ENCODE data around the gene HOOK1.

The HOOK1 gene

DNA sequence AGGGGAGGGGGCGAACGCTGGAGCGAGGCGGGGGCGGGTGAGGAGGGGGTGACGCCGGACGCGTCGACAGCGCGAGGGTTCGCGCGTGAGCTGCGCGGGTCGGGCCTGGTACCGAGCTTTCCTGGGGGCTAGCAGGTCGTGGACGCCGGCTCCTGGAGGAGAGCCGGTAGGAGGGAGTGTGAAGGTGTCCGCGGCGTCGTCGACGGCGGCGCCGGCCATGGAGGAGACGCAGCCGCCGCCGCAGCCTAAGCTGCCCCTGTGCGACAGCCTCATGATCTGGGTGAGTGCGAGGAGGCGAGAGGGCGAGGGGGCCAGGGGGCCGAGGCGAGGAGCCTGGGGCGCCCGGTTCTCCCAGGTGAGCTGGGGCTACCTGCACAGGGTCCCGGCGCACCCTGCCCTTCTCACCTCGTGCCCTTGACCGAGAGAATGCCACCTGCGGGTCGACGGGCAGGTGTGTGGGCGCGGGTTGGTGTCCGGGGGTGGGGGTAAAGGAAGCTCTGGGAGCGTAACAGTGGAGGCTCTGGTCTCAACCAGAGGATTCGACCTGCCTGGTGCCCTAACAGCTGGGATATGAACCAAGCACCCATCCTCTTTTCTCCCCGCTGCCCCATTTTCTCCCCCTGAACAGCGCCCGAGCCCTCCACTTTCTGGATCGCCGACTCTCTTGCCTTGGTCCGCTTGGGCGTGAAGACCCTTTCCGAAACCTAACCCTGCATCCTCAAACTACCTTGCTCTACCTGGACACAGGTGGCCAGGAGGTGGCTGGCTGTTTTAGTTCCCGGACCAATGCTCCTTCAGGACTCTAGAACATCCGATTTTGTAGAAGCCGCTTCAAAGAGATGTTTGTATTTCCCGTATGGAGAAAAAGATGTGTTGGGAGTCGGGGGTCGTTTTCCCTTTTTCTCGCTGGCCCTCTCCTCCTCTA is at the start of gene HOOK1:
HOOK1 (plus strand) TSS at position 49 of the 925 bp plus-strand sequence; CDS start at position 218, 169 bp downstream.
- in situ Hi-C loops (cut with HindIII; ENCODE audit: low sequenced_read_pairs), result no loop called here

DNA sequence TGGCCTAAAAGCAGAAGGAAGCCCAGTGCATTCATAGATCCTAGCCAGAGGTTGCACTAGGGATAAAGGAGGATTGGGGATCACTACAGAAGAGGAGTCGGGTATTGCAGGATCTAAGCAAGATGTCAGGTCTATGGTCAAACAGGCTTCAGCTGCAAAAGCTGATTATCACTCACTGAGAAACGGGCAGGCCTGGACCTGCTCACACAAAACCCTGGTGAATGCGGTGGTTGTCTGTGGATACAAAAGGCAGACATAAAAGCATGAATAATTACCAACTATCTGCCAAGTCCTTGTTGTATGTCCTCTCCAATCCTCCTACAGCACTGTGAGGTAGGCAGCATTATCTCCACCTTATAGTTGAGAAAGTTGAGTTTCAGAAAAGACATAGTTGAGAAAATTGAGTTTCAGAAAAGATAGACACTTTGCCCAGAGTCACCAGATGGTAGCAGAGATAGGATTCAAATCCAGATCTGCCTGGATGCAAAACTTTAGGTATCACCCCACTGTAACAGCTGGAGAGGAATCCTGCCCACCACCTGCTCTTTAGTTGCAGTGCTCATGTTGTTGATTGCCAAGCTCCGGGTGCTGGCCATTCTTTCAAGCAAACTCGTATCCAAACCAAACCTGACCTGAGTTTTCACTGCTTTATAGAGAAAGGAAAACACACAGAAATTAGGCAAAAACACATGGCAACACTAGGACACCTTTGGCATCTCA is 49.6 kb upstream of the HOOK1 start:
- in situ Hi-C loops (cut with HindIII; ENCODE audit: low sequenced_read_pairs), result no loop called here

DNA sequence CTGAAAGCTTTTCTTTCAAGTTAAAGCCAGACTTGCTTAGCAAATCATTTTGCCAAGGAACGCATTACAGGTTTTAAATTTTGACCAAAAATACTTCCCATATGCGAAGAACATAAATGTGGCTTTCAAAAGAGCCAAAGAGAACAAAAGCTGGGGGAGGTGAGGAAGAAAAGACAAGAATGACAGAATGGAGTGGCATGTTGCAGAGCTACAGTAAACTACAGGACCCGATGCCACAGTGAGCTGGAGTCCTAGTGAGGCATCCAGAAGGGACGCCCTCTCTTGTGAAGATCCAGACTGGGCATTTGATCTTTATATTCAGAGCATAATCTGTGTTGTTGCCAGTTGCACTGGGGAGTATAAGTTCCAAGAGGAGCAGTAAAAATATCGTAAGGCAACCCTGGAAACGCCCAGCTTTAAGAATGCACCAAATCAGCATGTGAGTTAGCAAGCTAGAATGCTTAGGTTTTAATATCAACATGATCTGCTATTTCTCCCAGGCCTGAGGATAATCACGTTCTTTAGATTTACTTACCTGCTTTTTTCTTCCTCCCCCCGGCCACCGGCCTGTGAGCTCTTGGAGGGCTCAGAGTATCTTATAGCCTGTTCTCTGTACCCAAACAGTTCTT is 48.4 kb upstream of the HOOK1 start:
- in situ Hi-C loops (cut with HindIII; ENCODE audit: low sequenced_read_pairs), result no loop called here

DNA sequence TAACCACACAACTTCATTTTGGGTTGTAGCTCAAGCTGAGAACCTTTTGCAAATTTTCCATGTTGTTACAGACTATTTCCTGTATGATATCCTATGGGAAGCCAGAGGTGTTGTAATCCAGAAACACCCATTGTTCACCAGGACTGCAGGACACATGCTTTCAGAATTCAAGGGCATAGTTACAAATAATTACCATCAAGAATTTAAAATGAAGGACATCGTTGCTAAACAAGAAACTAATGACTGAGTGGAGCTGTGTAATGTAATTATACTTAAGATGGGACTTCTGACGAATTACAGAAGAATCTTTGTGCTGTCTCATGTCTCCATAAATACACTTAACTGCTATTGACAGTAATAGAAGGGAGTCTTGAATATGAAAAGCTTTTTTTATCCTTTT is 47.6 kb upstream of the HOOK1 start:
- in situ Hi-C loops (cut with HindIII; ENCODE audit: low sequenced_read_pairs), result no loop called here

DNA sequence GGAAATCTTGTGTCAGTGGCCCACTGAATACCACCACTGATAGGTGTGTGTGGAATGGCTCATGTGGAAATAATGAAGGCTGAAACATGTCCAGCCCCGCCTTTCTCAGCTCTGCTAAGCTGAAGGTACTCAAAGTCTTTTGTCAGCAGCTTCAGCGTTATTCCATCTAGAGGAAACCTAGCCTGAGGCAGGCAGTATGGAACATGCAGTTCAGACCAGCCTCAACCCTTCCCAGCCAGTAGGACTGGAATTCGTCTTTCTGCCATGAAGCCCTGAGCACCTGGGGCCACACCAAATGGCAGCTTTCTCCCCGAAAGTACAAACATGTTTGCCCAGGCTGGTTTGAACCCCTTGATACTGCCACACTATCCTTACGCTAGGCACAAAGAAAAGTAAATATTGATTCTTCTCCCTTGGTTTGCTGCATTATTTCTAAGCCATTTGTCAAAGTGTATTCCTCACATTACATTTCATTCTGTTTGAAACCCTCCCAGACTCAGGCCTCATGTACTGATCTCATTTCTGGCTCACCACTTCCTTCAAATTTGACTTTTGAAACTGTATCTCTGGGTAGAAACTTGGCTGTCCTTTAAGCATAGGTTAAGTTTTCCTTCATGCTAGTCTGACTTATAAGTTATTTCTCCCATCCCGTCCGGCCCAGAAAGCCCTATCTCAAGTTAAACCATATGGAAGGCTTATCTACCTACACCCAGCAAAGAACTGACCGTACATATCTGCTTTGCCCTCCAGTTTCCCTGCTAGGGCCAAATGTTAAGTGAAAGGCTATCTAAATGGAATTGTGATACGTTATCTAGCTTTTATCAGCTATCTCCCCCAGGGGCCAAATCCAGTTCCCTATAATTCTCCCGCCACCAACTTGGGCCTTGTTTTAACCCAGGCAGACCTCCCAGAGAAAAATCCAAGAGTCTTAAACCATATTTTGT is 45.7 kb upstream of the HOOK1 start:
- in situ Hi-C loops (cut with HindIII; ENCODE audit: low sequenced_read_pairs), result no loop called here

DNA sequence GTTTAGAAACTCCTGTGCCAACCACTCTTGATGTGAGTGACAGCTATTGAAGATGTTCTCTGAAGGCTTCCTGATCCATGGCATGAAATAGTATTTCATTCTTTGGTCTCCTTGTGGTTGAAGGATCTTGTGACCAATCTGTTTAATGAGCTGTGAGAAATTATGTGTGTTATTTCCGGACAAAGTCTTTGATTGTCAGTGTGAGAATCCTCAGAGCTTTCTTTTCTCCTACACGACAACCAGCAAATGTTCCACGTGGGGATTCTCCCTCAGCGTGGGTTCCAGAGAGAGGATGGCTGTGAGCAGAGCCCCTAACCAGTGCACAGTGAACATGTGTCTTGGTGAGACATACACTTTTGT is 45.0 kb upstream of the HOOK1 start:
- in situ Hi-C loops (cut with HindIII; ENCODE audit: low sequenced_read_pairs), result no loop called here

DNA sequence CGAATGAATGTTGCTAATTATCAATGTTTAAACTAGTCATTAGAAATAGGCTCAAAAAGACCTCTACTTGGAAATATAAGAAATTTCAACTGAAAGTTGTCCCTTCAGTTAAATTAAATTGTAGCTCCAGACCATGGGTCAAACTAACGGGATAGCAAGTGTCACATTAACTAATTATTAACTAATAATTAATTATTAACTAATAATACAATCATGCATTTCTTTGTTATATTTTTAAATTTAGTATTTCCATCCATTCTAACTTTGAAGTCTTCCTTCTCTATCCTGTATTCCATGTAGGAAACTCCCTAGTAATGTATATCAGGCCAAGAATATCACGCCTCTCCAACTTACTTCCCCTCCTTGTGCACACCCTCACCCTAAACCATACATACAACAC is 43.4 kb upstream of the HOOK1 start:
- in situ Hi-C loops (cut with HindIII; ENCODE audit: low sequenced_read_pairs), result no loop called here

DNA sequence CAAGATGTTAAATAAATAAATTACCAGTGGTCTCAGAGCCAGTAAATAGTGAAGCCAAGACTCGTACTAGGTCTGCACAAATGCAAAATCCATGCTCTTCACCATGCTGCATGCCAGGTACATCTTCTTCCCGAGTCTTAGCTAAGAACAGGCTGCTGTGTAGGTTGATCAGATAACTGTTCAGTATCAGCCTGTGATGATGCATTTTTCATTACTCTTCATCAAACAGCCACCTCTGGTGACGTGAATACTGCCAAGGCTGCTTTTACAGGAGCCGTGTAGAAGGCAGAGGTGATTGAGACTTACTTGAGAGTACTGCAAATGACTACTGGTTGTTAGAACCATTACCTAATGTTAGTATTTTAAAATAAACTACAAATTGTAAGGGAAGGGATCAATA is 39.3 kb upstream of the HOOK1 start:
- in situ Hi-C loops (cut with HindIII; ENCODE audit: low sequenced_read_pairs), result no loop called here

DNA sequence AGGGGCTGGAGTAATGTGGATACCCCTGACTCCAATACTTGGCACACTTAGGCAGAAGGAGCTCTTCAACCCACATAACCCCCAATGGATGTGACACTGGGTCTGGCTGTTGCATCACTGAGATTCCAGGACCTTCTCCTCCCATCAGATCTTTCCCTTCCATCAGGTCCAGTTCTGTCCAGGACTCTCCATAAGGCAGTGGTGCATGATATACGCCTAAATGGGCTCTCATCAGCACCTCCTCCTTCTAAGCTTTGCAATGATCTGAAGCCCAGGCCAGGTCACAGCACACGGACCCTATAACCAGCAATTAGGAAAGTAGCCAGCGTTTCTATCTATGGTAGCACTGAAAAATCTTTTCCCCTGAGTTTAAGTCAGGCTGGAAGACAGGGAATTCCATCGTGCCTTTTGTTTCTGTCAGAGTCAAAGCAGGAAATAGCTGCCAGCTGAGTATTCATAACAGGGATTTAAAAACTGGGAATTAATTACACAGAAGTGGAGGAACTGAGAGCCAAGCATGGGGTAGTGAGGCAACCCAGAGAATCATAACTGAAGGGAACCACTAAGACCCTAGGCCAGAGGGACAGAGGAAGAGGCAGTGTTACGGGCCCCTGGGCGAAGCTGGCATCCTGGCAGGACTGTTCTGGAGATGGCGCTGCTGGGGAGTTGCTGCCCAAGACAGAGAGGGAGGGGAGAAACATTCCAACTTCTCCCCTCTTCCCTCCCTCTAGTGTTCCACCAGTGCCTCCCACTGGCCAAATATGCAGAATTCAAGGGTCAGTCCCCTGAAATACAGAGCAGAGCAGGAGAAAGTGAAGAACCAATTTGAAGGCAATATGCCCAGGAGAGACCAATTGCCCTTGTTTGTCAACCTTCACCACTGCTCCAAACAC is 37.5 kb upstream of the HOOK1 start:
- in situ Hi-C loops (cut with HindIII; ENCODE audit: low sequenced_read_pairs), result no loop called here

DNA sequence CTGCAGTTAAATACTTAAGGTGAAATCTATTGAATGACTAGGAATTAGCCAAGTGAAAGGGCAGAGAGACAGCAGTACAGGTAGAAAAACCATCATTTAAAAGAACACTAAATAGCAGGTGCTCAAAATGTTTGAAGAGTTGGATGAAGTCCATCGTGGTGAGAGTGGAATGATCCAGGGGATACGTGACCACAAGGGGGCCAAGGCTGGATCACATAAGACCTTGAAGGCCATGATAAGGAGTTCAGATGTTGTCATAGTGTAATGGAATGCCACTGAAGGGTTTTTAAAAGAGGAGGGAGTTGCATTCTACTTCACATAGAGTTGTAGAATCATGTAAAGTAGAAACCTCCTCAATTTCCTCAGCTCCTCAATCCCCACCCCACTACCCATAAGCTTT is 34.8 kb upstream of the HOOK1 start:
- in situ Hi-C loops (cut with HindIII; ENCODE audit: low sequenced_read_pairs), result no loop called here

DNA sequence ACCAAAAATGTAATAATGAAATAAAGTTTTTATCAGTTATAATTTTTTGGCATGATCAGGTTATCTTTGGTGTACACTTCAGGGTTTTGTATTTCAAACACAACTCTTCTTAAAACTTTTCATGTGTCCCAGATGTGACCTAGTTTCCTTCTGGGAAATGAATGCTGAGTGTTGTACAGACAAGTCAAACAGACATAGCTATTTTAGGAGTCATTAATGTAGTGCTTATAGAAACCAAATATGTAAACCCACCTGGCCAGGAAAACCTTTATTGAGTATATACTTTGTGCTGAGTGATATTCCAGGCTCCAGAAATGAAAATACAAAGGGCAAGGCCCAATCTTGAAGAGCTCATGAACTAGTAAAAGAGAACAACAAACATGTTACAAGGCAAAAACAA is 25.9 kb upstream of the HOOK1 start:
- in situ Hi-C loops (cut with HindIII; ENCODE audit: low sequenced_read_pairs), result no loop called here

DNA sequence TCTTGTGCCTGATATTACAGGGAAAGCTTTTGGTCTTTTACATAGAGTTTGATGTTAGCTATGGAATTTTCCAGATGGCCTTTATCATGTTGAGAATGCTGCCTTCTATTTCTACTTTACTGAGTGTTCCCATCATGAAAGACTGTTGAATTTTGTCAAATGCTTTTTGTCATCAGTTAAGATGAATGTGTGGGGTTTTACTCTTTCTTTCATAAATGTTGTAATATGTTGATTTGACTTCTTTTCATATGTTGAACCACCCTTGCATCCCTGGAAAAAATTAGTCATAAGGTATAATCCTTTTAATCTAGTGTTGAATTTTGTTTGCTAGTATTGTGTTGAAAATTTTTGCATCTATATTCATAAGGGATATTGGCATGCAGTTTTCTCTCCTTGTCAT is 16.1 kb upstream of the HOOK1 start:
- in situ Hi-C loops (cut with HindIII; ENCODE audit: low sequenced_read_pairs), result no loop called here

DNA sequence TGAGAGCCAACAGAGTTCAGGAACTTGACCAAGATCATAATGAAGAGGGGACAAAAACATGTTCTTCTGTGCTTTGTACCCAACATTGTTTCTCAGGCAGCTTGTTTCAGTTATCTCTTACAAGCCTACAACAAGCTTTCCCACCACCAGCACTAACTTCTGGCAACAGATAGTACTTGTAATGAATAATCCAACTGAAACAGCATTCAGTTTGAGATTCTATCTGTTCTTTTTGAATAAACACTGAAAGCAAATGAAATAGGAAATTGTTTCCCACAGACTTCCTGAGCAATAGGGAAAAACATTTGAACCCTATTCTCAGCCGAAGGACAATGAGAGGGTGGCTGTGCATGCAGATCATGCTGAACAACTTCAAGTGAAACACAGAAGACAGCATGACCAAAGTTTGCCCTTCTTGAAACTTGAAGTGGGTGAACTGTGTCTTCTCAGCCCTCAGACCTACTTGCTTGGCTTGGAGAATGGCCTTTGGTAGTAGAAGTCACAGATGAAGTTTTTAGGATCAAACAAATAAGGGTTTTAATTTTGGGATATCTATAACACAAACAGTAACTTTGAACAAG is 11.2 kb upstream of the HOOK1 start:
- in situ Hi-C loops (cut with HindIII; ENCODE audit: low sequenced_read_pairs), result no loop called here

DNA sequence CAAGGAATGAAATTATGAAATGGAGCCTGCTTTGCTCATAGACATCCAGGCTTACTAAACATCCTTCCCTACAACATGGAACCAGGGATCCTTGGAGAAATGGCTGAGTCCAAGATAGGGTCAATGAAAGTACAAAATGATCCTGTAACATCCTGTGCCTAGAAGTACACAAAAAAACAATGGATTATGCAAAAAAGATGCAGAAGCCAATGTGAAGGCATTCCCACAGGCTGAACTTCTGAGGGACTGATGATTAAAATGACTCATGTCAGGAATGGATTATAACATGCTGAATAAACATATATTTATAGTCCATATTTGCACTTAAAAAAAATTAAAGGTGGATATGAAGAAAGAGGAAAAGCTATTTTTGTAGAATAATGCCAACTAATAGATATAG is 10.4 kb upstream of the HOOK1 start:
- in situ Hi-C loops (cut with HindIII; ENCODE audit: low sequenced_read_pairs), result no loop called here

DNA sequence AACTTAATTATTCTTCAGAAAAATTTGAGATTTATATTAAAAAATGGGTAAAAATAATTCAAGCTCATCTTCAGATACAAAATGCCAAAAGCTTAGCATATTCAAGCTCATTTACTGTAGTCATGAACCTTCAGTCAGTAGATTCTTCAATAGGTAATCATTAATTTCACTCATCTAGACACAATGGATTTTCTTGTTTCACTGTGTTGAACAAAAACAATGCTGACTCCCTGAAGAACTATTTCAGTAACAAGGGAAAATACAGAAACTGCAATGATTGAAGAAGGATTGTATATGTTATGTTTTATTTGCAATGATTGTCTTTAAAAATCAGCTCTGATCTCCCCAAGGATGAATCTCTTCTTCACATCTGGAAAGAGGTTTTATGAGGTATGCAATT is 9.2 kb upstream of the HOOK1 start:
- in situ Hi-C loops (cut with HindIII; ENCODE audit: low sequenced_read_pairs), result no loop called here

DNA sequence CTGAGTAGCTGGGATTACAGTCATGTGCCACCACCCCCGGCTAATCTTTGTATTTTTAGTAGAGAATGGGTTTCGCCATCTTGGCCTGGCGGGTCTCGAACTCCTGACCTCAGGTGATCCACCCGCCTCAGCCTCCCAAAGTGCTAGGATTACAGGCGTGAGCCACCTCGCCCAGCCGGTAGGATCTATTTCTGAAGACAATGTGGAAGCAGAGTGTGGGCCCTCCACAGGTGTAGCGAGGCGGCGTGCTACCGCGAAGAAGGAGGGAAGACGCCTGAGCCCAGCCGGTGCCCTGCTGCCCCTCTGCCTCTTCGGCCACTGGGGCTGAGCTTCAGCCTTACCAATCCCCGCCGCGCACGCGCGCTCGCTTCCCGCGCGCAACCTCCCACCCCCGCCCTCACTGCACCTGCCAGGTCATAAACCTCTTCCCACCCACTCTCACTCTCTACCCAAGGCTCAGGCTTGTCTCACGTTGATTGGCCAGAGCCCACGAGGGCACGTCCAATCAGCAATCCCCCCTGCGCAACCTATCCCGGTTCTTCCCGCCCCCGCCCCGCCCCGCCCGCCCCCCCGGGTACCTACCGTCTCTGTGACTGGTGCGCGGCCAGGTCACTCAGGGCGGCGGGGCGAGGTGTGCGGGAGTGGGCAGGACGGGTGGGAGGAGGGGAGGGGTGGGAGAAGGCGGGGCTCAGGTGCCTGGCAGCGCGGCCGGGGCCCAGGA is 409 bp upstream of the HOOK1 start:
- in situ Hi-C loops (cut with HindIII; ENCODE audit: low sequenced_read_pairs), result no loop called here

DNA sequence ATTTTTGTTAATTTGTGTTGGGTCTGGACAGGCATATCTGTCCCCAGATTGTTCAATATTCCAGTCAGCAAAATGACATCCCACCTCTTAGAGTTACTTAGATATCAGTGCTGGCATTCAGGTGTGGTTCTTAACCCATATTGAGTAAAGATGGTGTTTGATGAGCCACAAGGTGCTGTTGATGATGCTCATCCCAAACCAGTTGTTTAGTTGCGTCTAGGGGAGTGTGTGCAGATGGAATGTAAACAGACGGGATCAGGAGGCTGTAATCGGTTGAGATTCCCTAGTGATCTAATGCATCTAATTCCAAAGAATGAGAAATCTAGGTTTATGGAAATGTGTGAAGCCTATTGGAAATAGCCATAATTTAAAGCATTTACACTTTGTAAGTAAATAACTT is 1.1 kb downstream of the HOOK1 start:
- in situ Hi-C loops (cut with HindIII; ENCODE audit: low sequenced_read_pairs), result no loop called here

DNA sequence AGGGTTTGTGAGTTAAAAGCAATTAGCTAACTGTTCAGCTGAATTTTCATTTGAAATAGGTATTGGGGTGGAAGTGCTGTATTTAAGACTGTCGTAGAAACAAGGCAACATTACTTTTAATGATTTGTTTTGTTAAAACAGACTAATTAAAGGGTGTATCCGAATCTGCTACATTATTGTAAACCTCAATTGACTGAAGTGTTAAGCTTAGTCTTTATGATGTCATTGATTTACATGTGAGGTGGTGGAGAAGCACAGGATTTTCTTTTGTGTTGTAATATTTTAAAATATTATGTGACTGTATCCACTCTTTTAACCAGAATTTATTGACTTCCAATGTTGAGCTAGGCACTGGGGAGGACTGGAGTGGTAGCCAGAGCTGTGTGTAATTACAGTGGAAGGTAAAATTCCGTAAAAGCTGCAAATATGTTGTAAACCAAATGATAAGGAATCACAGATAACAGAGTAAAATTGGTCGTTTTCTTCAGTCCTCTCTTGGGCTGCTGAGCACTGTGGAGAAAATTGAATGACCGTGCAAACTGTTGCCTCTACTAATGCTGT is 1.6 kb downstream of the HOOK1 start:
- in situ Hi-C loops (cut with HindIII; ENCODE audit: low sequenced_read_pairs), result no loop called here
